Measurements from ENCODE around the gene HIVEP1. TPM values are rescaled to one million over a fixed set of nuclear protein-coding genes. Genes with fewer than 3 reads are reported as not detected.

HIVEP1 gene
- total RNA-seq, 1 donor from 2014 or later: 69.4 TPM

DNA sequence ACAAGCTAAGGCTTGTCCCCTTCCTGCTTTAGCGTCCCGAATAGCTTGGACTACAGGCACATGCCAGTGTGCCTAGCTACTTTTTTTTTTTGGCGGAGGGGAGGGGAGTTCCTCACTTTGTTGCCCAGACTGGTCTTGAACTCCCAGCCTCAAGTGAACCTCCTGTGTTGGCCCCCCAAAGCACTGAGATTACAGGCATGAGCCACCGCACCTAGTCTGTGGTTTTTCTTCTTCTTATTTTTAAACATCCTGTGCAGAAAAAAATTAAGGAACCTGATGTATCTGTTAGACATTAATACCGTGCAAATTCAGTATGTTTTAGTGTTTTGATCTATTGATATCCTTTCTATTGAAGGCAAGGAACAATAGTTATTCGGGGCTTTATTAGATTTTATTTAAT lies 25.7 kb downstream of the HIVEP1 start:
- H3K9me3 Mint-ChIP-seq: peaks cover 3% of the 10 kb centered on the region
- no peaks in the 10 kb centered on the region for H3K27me3 Mint-ChIP-seq (ENCODE audit: low read depth)
- H3K4me3 Mint-ChIP-seq: no peak overlapping the region
- peaks cover 17% of the 10 kb centered on the region for H3K36me3 Mint-ChIP-seq
- H3K4me1 Mint-ChIP-seq: peaks cover 40% of the 10 kb centered on the region
- H3K27ac Mint-ChIP-seq: peak overlapping the region; percentile 21
- DNase-seq (ENCODE audit: low spot score in 2 of 2, unreplicated experiment in 2 of 2): no peak
- TF ChIP-seq, protein P1, sequence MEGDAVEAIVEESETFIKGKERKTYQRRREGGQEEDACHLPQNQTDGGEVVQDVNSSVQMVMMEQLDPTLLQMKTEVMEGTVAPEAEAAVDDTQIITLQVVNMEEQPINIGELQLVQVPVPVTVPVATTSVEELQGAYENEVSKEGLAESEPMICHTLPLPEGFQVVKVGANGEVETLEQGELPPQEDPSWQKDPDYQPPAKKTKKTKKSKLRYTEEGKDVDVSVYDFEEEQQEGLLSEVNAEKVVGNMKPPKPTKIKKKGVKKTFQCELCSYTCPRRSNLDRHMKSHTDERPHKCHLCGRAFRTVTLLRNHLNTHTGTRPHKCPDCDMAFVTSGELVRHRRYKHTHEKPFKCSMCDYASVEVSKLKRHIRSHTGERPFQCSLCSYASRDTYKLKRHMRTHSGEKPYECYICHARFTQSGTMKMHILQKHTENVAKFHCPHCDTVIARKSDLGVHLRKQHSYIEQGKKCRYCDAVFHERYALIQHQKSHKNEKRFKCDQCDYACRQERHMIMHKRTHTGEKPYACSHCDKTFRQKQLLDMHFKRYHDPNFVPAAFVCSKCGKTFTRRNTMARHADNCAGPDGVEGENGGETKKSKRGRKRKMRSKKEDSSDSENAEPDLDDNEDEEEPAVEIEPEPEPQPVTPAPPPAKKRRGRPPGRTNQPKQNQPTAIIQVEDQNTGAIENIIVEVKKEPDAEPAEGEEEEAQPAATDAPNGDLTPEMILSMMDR (IDR thresholded peaks at IDR 0.05; ENCODE audit: unreplicated experiment): no peak

DNA sequence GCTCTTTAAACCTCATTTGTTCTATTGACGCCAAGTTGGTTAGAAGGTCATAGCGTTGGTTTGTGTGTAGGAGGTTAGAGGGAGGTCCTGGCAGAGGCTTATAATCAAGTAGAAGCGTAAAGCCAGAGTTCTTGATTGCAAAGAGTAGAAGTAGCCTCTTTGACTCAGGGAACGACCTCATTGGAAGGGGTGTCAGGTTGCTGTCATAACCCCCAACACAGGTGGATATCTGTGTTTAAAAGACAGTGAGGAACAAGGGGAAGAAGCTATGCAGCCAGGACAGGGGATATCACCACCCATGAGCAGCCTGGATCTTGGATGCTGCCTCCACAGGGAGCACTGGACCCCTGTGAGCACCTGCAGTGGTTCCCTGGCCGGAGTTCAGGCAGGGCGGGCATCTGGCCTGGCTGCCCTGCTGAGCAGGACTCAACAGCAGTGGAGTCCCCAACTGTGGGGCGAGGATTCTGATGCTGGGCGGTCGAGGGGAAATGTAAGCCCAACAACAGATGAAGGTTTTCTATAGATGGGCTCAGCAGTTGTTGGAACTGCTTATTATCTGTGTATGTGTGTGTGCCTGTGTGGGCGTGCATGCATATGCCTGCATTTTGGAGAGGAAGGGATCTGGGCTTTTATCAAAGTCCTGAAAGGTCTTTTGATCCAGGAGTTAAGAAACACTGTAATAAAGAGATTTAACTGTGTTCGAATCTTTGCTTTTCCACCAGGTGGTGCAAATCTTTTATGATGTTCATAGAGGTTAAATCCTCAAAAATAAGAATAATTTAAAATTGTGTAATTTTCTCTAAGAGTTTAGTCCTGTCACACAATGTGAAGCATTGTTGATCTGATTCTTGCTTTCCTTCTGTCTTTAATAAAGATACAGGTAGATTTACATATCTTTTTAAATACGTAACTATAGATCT lies 27.7 kb downstream of the HIVEP1 start:
- H3K4me3 Mint-ChIP-seq: no peak overlapping the region
- H3K36me3 Mint-ChIP-seq: peaks cover 16% of the 10 kb centered on the region
- H3K4me1 Mint-ChIP-seq: peaks cover 26% of the 10 kb centered on the region
- H3K9me3 Mint-ChIP-seq: peaks cover 3% of the 10 kb centered on the region
- peak overlapping the region; percentile 53 for H3K27ac Mint-ChIP-seq
- no peaks in the 10 kb centered on the region for H3K27me3 Mint-ChIP-seq (ENCODE audit: low read depth)
- no peak for DNase-seq (ENCODE audit: low spot score in 2 of 2, unreplicated experiment in 2 of 2)
- TF ChIP-seq, protein P1 (IDR thresholded peaks at IDR 0.05; ENCODE audit: unreplicated experiment): peak; percentile 17

DNA sequence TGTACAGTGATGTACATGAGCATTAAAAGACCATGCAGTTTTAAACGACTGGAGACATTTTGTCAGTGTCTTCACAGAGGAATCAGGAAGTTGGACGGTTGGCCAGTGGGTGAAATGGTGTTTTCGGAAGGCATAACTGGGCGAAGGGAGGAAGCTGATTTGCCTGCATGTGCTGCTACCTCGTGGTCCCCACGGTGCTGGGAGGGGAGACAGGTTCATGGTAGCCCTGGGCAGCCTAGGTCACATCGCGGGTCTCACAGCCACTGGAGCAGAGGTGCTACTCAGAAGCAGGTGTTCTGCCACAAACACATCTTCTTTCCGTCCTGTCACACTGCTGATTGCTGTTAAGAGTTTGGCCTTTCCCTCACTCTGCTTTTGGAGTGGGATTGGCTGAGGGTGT lies 35.2 kb downstream of the HIVEP1 start:
- no peak overlapping the region for H3K27ac Mint-ChIP-seq

DNA sequence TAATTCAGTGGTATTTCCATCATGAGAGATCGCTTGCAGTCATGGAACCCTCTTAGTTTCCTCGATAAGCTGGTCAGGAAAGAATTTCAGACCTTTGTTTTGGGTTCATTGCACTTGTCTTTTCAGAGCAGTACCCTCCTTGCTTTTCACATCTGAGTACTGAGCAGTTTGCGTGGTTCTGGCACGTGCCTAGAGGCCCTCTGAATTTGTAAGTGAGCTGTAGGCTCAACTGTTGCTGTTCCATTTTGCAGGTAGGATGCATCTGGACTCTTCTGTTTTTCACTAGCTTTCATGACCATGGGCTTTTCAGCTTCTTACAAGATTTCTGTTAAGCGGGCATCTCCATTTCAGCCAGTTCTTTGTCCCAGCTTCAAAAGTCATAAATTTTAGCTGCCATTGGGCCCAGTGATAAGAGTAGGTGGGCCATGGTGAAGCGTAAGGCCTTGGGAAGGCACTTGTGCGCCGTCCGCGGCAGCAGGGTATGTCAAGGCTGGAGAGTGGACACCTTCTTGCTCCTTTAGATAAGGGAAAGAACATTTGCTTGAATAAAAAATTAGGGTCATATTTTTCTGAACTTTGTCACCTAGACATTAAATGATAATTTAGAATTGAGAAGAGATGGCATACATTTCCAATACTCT lies 35.8 kb downstream of the HIVEP1 start:
- no peak for DNase-seq (ENCODE audit: low spot score in 2 of 2, unreplicated experiment in 2 of 2)
- Mint-ChIP-seq H3K27ac (no peak overlapping the region), H3K9me3 (no peaks in the 10 kb centered on the region), H3K4me3 (no peak overlapping the region), H3K36me3 (no peaks in the 10 kb centered on the region), H3K4me1 (peaks cover 14% of the 10 kb centered on the region), H3K27me3 (ENCODE audit: low read depth) (no peaks in the 10 kb centered on the region)
- TF ChIP-seq, protein P1 (IDR thresholded peaks at IDR 0.05; ENCODE audit: unreplicated experiment): no peak

More for the DNA sequence above, 35.2 kb downstream of the HIVEP1 start:
- Mint-ChIP-seq H3K4me3 (no peak overlapping the region), H3K9me3 (no peaks in the 10 kb centered on the region), H3K36me3 (no peaks in the 10 kb centered on the region), H3K4me1 (peaks cover 15% of the 10 kb centered on the region), H3K27me3 (ENCODE audit: low read depth) (no peaks in the 10 kb centered on the region)
- TF ChIP-seq, protein P1 (IDR thresholded peaks at IDR 0.05; ENCODE audit: unreplicated experiment): no peak
- DNase-seq (ENCODE audit: low spot score in 2 of 2, unreplicated experiment in 2 of 2): no peak

DNA sequence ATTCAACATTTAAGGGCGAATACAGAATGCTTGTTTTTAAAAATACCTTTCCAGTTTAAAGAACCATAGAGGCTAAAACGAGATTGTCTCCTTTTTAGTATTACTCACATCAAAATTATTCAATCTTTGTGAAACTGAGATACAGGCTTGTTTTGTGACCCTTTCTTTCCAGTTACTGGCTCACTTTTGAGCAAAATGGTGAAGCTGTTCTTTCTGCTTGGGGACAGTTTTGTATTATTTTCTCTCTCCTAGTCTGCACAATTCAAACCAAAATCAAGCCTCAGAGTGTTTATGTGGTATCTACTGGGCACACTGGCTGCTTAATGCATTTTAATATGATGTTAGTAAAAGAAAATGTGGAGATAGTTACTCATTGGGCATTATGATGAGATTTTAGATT lies 36.5 kb downstream of the HIVEP1 start:
- no peak for DNase-seq (ENCODE audit: low spot score in 2 of 2, unreplicated experiment in 2 of 2)
- Mint-ChIP-seq H3K9me3 (no peaks in the 10 kb centered on the region), H3K4me1 (peaks cover 14% of the 10 kb centered on the region), H3K27me3 (ENCODE audit: low read depth) (no peaks in the 10 kb centered on the region), H3K27ac (peak overlapping the region; percentile 45), H3K36me3 (no peaks in the 10 kb centered on the region), H3K4me3 (no peak overlapping the region)
- TF ChIP-seq, protein P1 (IDR thresholded peaks at IDR 0.05; ENCODE audit: unreplicated experiment): no peak

Data from mesothelial cell of epicardium (in vitro differentiated cells).